Hematopoietic multipotent progenitor cell treated with erythropoietin and hydrocortisone succinate and interleukin-3 and kit ligand, for 17 days (in vitro differentiated cells): Measurements from ENCODE around the gene CNN2.
A peak's percentile ranks its signal among the peaks of the same experiment; 100 is the strongest.

ENCODE experiments used
- DNase-seq: peaks from one replicate; pipeline ENCODE4 v3.0.0-alpha.2; 2015; ENCODE audit warnings: low spot score

The CNN2 gene

GRCh38 chr19:1049106-1049505, 22.7 kb downstream of the CNN2 start:
- no peak for DNase-seq

GRCh38 chr19:1049800-1050199, 23.4 kb downstream of the CNN2 start:
- DNase-seq: no peak

- no peak for DNase-seq
These were observed 24.8 kb downstream of the CNN2 start for GRCh38 chr19:1050989-1051788.

- DNase-seq: no peak
These were observed 25.4 kb downstream of the CNN2 start for GRCh38 chr19:1051791-1052190.

- no peak for DNase-seq
These were observed 26.1 kb downstream of the CNN2 start for GRCh38 chr19:1052349-1052975.

- DNase-seq: no peak
These were observed 27.0 kb downstream of the CNN2 start for GRCh38 chr19:1053176-1054101.

- no peak for DNase-seq
These were observed 28.0 kb downstream of the CNN2 start for GRCh38 chr19:1054102-1055027.

- no peak for DNase-seq
These were observed 28.6 kb downstream of the CNN2 start for GRCh38 chr19:1055028-1055425.

GRCh38 chr19:1055886-1056620, 29.6 kb downstream of the CNN2 start:
- no peak for DNase-seq

GRCh38 chr19:1057176-1057855, 30.9 kb downstream of the CNN2 start:
- peak; percentile 32 for DNase-seq

- DNase-seq: no peak
These were observed 31.7 kb downstream of the CNN2 start for GRCh38 chr19:1058112-1058511.

- DNase-seq: no peak
These were observed 34.3 kb downstream of the CNN2 start for GRCh38 chr19:1060689-1061088.

- DNase-seq: no peak
These were observed 35.6 kb downstream of the CNN2 start for GRCh38 chr19:1061987-1062386.

- peak; percentile 68 for DNase-seq
These were observed 36.1 kb downstream of the CNN2 start for GRCh38 chr19:1062387-1063029.

- peak; percentile 78 for DNase-seq
These were observed 36.9 kb downstream of the CNN2 start for GRCh38 chr19:1063030-1063908.

- no peak for DNase-seq
These were observed 37.7 kb downstream of the CNN2 start for GRCh38 chr19:1063909-1064660.

- no peak for DNase-seq
These were observed 38.5 kb downstream of the CNN2 start for GRCh38 chr19:1064661-1065605.
